Neural progenitor cell (in vitro differentiated cells): ENCODE measurements around the gene MDM4. TPM values are rescaled to one million over a fixed set of nuclear protein-coding genes. Genes with fewer than 3 reads are reported as not detected.
A peak's percentile ranks its signal among the peaks of the same experiment; 100 is the strongest.

Source experiments
- DNase-seq: peaks from one replicate; pipeline ENCODE4 v3.0.0-alpha.2; 2016; ENCODE audit warnings: low spot score
- H2AFZ ChIP-seq: fragments of 200-600 bp; sonication (generic); replicated peaks from 2 replicates; pipeline ENCODE4 v1.6.1; 2016; ENCODE audit warnings: antibody characterized with exemption
- H3F3A ChIP-seq: fragments of 200-600 bp; sonication (generic); 2 replicates; pipeline ENCODE4 v1.6.1; 2016; ENCODE audit warnings: antibody characterized with exemption, low read depth
- H3K27ac ChIP-seq: fragments of 200-600 bp; sonication (generic); 2 replicates; pipeline ENCODE4 v1.5.1; 2016; ENCODE audit warnings: mild to moderate bottlenecking
- H3K27me3 ChIP-seq: fragments of 200-600 bp; sonication (generic); 2 replicates; pipeline ENCODE4 v1.6.1; 2016; ENCODE audit warnings: mild to moderate bottlenecking, moderate library complexity
- H3K36me3 ChIP-seq: fragments of 200-600 bp; sonication (generic); 2 replicates; pipeline ENCODE4 v1.5.1; 2016
- H3K4me1 ChIP-seq: fragments of 200-600 bp; sonication (generic); 2 replicates; pipeline ENCODE4 v1.6.1; 2016; ENCODE audit warnings: mixed run types
- H3K4me2 ChIP-seq: fragments of 200-600 bp; sonication (generic); 2 replicates; pipeline ENCODE4 v1.6.1; 2016
- H3K4me3 ChIP-seq: fragments of 200-600 bp; sonication (generic); 2 replicates; pipeline ENCODE4 v1.5.1; 2016
- H3K79me2 ChIP-seq: fragments of 200-600 bp; sonication (generic); 2 replicates; pipeline ENCODE4 v1.6.1; 2016; ENCODE audit warnings: low read depth
- H3K9ac ChIP-seq: fragments of 200-600 bp; sonication (generic); 2 replicates; pipeline ENCODE4 v1.6.1; 2016
- H3K9me3 ChIP-seq: fragments of 200-600 bp; sonication (generic); 2 replicates; pipeline ENCODE4 v1.5.1; 2016; ENCODE audit warnings: low read depth
- H4K20me1 ChIP-seq: fragments of 200-600 bp; sonication (generic); 2 replicates; pipeline ENCODE4 v1.6.1; 2016; ENCODE audit warnings: low read depth
- H3K27ac Mint-ChIP-seq: 3 replicates; pipeline ENCODE4 v1.8.0; 2021; ENCODE audit warnings: mixed read lengths
- H3K27me3 Mint-ChIP-seq: 2 replicates; pipeline ENCODE4 v1.8.0; 2022; ENCODE audit warnings: low read depth, mild to moderate bottlenecking, inconsistent platforms, moderate library complexity, mixed read lengths; ENCODE audit not compliant: insufficient read depth
- H3K36me3 Mint-ChIP-seq: 3 replicates; pipeline ENCODE4 v1.8.0; 2021; ENCODE audit warnings: mixed read lengths
- H3K4me1 Mint-ChIP-seq: 3 replicates; pipeline ENCODE4 v1.8.0; 2021; ENCODE audit warnings: mixed read lengths
- H3K4me3 Mint-ChIP-seq: 3 replicates; pipeline ENCODE4 v1.8.0; 2021; ENCODE audit warnings: mild to moderate bottlenecking, moderate library complexity, mixed read lengths
- H3K9me3 Mint-ChIP-seq: 3 replicates; pipeline ENCODE4 v1.8.0; 2020; ENCODE audit warnings: mixed read lengths
- EZH2 ChIP-seq: fragments of 200-600 bp; sonication (generic); IDR thresholded peaks from 2 replicates; pipeline ENCODE4 v1.6.1; 2017; ENCODE audit warnings: antibody characterized with exemption, mild to moderate bottlenecking, moderate library complexity
- EZH2phosphoT487 ChIP-seq: fragments of 200-600 bp; sonication (generic); IDR thresholded peaks from 2 replicates; pipeline ENCODE4 v1.6.1; 2017; ENCODE audit warnings: antibody characterized with exemption
- small RNA-seq: library from RNA; depleted of rRNA; stranded (forward); fragments of <200 nt; gene quantifications from one replicate; pipeline ENCODE3, GENCODE V24; 2015
- total RNA-seq: library from RNA; depleted of rRNA; stranded (reverse); fragments of >200 nt; gene quantifications from 2 replicates; pipeline ENCODE4 v1.2.3, GENCODE V29; 2015; ENCODE audit warnings: low replicate concordance
- TF ChIP-seq, protein P1 (sequence below): fragments of 200-600 bp; sonication (generic); IDR thresholded peaks from 2 replicates; pipeline ENCODE4 v1.5.1; 2017; ENCODE audit warnings: antibody characterized with exemption, mild to moderate bottlenecking

The MDM4 gene
- total RNA-seq, 1 donor from 2014 or later = 72.9 TPM

DNA sequence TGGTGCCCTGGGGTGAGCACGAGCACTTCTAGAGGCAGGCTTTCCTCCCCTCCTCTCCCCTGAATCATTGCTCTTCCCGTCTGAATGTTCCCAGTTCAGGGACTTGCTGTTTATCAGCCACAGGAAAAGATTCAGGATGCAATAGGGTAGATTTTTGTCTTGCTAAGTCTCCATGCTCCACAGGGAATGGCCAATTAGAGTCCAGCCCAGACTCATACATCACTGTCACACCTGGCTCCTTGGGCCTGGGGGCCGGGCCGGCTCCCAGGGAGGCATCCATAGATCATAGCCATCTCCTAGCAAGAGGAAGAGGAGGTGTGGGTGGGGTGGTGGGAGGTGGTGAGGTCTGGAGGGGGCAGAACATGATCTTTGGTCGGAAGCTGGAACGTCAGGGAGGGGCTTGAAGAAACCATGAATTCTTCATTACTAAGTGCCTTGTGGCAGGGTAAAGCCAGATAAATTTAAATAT, 85.9 kb downstream of the MDM4 start:
- Histone ChIP-seq H3K27ac (no peak overlapping the region), H3K4me1 (peaks cover 3% of the 10 kb centered on the region), H3K9me3 (no peaks in the 10 kb centered on the region), H3K4me3 (no peak overlapping the region), H2AFZ (no peak overlapping the region), H3K4me2 (no peak overlapping the region), H4K20me1 (no peaks in the 10 kb centered on the region), H3F3A (no peaks in the 10 kb centered on the region), H3K27me3 (no peaks in the 10 kb centered on the region), H3K36me3 (no peaks in the 10 kb centered on the region), H3K9ac (no peak overlapping the region), H3K79me2 (no peaks in the 10 kb centered on the region)
- Mint-ChIP-seq H3K4me3 (no peak overlapping the region), H3K9me3 (peaks cover 2% of the 10 kb centered on the region), H3K36me3 (no peaks in the 10 kb centered on the region), H3K4me1 (peaks cover 16% of the 10 kb centered on the region), H3K27ac (no peak overlapping the region), H3K27me3 (peaks cover 14% of the 10 kb centered on the region)
- DNase-seq = no peak
- TF ChIP-seq EZH2 = no peak
- TF ChIP-seq, protein P1, sequence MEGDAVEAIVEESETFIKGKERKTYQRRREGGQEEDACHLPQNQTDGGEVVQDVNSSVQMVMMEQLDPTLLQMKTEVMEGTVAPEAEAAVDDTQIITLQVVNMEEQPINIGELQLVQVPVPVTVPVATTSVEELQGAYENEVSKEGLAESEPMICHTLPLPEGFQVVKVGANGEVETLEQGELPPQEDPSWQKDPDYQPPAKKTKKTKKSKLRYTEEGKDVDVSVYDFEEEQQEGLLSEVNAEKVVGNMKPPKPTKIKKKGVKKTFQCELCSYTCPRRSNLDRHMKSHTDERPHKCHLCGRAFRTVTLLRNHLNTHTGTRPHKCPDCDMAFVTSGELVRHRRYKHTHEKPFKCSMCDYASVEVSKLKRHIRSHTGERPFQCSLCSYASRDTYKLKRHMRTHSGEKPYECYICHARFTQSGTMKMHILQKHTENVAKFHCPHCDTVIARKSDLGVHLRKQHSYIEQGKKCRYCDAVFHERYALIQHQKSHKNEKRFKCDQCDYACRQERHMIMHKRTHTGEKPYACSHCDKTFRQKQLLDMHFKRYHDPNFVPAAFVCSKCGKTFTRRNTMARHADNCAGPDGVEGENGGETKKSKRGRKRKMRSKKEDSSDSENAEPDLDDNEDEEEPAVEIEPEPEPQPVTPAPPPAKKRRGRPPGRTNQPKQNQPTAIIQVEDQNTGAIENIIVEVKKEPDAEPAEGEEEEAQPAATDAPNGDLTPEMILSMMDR = no peak
- TF ChIP-seq EZH2phosphoT487 = no peak

DNA sequence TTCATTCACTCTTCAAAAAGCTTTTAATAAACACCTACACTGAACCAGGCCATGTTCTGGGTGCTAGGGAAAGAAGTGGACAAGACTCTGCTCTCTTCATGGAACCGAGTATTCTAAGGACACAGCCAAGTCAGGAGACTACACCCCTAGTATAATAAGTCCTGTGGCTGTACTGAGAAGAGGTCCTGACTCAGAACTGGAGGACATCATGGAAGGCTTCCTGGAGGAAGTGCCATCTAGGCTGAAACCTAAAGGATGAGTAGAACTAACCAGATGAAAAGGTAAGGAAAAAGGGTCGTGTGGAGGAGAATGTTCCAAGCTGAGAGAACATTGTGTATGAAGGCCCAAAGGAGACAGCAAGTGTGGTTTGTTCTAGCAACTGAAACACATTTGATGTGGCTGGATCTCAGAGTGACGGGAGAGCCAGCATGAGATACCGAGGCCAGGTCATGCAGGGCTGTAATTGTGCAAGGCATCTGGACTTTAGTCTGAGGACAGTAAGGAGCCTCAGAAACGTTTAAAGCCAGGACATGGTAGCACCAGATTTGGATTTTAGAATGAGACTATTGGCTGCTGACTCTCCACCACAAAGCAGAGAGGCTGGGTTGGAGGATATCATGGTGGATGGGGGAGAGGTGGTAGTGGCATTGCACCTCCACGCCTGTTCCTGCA, 86.8 kb downstream of the MDM4 start:
- H3K27me3 Mint-ChIP-seq = peaks cover 14% of the 10 kb centered on the region
- peaks cover 3% of the 10 kb centered on the region for H3K4me1 ChIP-seq
- H3K27ac ChIP-seq = no peak overlapping the region
- H3K4me3 Mint-ChIP-seq = no peak overlapping the region
- H3F3A ChIP-seq = no peaks in the 10 kb centered on the region
- H3K27ac Mint-ChIP-seq = no peak overlapping the region
- peaks cover 4% of the 10 kb centered on the region for H3K9me3 Mint-ChIP-seq
- no peak overlapping the region for H2AFZ ChIP-seq
- no peaks in the 10 kb centered on the region for H3K27me3 ChIP-seq
- H3K79me2 ChIP-seq = no peaks in the 10 kb centered on the region
- TF ChIP-seq EZH2 (no peak), EZH2phosphoT487 (no peak)
- TF ChIP-seq, protein P1 = no peak
- H3K4me2 ChIP-seq = no peak overlapping the region
- H3K9ac ChIP-seq = no peak overlapping the region
- H3K36me3 ChIP-seq = no peaks in the 10 kb centered on the region
- peaks cover 19% of the 10 kb centered on the region for H3K4me1 Mint-ChIP-seq
- no peaks in the 10 kb centered on the region for H4K20me1 ChIP-seq
- no peaks in the 10 kb centered on the region for H3K9me3 ChIP-seq
- no peak overlapping the region for H3K4me3 ChIP-seq
- H3K36me3 Mint-ChIP-seq = no peaks in the 10 kb centered on the region
- DNase-seq = no peak

DNA sequence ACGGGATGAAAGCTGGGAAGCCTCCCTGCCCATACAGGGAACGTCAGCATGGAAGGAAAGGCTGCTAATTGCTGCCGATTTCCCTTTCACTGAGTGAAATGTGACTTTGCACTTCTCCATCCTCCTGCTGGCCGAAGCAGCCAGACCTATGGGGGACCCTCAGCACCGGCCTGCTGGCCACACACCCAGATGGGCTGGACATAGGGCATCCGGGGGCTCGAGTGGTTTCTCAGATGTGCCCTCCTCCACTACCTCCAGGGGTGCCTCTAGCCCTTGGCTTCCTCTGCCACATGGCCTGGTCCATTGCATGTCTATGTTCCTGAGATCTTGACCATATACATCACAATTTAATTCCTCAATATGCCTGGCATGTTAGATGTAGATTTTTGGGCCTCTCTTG, 89.6 kb downstream of the MDM4 start:
- Histone ChIP-seq H3K4me3 (no peak overlapping the region), H3K4me1 (peaks cover 7% of the 10 kb centered on the region), H3K9ac (no peak overlapping the region), H3K79me2 (no peaks in the 10 kb centered on the region), H4K20me1 (no peaks in the 10 kb centered on the region), H3K9me3 (no peaks in the 10 kb centered on the region), H3K27me3 (no peaks in the 10 kb centered on the region), H3F3A (peaks cover 4% of the 10 kb centered on the region), H3K4me2 (no peak overlapping the region), H2AFZ (no peak overlapping the region), H3K27ac (no peak overlapping the region), H3K36me3 (no peaks in the 10 kb centered on the region)
- Mint-ChIP-seq H3K4me1 (peaks cover 23% of the 10 kb centered on the region), H3K36me3 (no peaks in the 10 kb centered on the region), H3K27ac (no peak overlapping the region), H3K4me3 (no peak overlapping the region), H3K9me3 (peaks cover 4% of the 10 kb centered on the region), H3K27me3 (peaks cover 11% of the 10 kb centered on the region)
- TF ChIP-seq, protein P1 = no peak
- TF ChIP-seq EZH2 (no peak), EZH2phosphoT487 (no peak)
- DNase-seq = no peak

Small RNA genes within 50 kb of the gene (small RNA-seq; reads per million reads assigned to genes)
- gene RNA5SP74 = 9.1 reads per million, percentile 95 among the genes with 10 or more reads in this experiment

Other genes with a start within 250 kb of the MDM4 start
- gene PLEKHA6, start 156.5 kb upstream of the MDM4 start, total RNA-seq = 0.58 and 1.5 TPM in 2 replicates
- gene PPP1R15B, start 104.6 kb upstream of the MDM4 start, total RNA-seq = 25.0 and 32.7 TPM in 2 replicates
- gene PIK3C2B, start 21.6 kb upstream of the MDM4 start, total RNA-seq = 20.7 and 27.4 TPM in 2 replicates
- gene LRRN2, start 169.3 kb downstream of the MDM4 start, total RNA-seq = 1.9 and 7.2 TPM in 2 replicates